HG03432 (cell line): ENCODE data around the gene KLHDC9.

Experiments used
- ATAC-seq: cut with Tn5 transposase; IDR thresholded peaks from one replicate; pipeline ENCODE4 v1.9.1; 2021; ENCODE audit warnings: mild to moderate bottlenecking, moderate library complexity; ENCODE audit not compliant: unreplicated experiment

KLHDC9 gene

DNA sequence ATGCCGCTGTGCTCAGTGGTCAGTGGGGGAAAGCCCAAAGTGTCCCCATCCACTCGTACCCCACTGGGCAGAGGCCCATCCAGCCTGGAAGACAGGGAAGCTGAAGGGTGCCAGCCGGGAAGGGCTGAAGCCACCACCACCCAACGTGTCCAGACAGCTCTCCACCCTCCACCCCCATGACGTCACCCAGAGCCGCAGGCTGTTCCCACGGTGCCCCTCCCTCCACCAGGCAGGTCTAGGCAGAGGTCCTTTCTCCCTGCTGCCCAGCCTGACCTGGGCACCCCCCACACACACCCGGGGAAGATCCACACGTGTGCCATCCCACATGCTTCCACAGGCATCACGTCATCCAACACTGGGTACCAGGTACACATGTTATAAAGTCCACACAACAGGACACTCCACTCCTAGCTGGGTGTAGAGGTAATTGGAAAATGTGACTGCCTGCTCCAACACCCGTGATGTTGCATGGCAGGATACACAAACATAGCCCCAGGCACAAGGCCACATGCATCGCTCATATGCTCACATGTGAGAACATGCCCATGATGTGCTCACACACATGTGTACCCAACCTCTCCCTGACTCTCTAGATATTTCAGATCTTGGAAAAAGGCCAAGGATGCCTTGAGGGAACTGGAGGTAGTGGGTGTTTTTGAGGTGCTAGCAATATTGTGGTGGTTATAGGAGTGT, 23.3 kb upstream of the KLHDC9 start:
- no peak for ATAC-seq

DNA sequence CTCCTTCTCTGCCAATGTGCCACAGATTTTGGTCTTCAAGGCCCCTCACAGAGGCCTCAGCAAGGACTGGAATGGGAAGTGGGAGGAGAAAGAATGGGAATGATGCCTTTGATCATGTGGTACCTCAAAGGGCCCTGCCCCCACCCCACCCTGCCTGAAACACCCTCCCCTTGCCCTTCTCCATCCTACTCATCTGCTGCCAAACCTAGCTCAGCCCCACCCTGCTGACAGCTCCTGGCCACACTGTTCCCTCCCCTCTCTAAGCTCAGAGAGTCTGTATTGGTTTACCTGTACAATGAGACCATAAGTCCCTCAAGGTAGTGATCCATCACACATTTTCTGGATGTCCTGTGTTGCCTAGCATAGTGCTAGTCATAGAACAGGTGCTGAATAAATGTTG, 21.8 kb upstream of the KLHDC9 start:
- ATAC-seq: no peak

DNA sequence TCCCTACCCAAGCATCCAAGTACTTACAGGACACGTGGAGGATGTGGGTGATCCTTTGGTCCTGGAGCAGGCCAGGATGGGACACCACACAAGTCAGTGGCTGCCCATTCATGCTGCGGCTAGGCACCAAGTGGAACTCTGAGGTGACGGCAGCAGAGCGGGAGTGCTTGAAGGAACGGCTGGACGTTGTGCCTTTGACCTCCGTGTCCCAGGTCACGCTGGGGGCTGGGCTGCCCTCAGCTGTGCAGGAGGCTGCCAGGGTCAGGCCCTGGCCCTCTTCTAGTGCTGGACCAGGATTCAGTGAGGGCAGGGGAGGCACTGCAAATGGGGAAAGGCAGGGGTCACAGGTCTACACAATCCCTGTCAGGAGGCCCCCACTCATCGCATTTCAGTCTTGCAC, 20.7 kb upstream of the KLHDC9 start:
- ATAC-seq: no peak

DNA sequence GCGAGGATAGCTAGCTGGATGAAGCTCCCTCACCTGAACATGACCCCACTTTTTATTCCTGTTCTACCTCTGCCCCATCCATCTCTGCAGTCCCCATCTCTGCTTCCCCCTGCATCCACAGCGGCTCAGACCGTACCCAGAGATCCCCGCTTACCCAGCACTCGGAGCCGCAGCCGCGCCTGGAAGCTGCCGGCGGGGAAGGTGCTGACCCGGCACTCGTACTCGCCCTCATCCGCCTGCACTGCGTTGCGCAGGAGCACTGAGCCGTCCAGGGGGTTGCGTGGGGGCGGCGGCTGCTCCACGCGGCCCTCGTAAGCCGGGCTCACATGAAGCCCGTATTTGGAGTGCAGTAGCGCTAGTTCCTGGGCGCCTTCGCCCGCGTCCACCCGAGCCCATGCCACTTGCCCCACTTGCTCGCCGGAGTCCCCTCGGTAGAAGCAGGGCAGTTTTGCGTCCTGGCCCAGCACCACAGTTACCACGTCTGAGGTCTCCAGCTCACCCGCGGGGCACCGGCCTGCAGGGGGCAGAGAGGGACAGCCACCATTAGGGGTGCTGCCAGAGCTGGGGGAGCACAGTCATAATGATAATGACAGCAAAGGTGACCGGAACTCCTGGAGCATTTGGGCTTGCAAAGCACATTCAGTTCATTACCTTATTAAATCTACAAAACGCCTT, 18.6 kb upstream of the KLHDC9 start:
- ATAC-seq: no peak

DNA sequence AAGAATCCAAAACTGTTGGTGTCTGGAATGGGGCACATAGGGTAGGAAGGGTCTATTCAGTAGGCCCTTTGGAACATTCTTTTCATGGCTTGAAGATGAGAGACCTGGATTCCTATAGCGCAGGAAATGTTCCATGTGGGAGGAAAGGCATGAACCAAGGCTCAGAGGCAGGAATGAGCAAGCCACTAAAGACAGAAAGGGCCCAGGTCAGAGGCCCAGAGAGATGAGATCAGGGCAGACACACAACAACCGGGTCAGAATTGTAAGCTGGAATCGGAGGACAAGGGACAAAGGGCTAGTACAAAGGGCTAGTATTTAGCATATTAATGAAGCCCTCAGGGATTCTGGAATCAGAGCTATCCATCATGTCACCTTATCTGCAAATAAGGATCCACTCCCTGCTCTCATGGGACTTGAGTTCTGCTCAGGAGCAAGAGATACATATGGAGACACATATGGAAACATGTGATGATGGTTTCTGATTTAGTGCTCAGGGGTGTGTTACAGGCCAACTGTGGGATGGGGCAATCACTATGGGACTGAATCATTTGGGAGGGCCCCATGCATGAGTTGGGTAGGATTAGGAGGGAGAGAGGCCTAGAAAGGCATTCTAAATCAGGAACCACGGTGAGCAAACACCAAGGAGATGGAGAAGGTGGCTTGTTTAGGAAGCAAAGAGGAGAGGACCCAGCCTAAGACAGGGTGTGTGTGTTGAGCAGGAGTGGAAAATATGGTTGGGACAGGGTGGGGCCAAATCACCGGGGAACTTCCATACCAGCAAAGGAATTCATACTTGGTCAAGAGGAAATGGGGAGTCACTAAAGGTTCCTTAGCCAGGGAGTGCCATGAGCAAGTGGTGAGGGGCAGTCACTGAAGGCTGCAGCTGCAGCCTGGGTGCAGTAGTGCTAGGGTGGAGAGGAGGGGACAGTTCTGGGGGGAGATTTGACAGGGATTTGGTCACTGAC, 17.4 kb upstream of the KLHDC9 start:
- ATAC-seq: no peak

DNA sequence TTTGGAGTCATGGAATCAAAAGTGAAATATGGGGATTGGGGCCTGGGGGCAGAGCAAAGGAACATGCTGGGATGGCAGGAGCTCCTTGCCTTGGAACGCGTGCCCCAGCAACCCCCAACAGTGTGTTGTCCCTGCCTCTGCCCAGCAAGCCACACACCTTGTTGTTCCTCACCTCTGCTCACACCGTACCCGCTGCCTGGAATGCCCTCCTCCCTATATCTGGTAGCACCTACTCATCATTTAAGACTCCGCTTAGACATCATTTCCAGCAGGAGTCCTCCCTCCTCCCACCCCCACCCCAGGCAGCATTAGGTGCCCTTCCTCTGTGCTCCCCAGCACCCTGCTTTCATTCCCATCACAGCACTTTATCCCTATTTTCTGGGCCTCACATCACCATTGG, 16.6 kb upstream of the KLHDC9 start:
- ATAC-seq: no peak

DNA sequence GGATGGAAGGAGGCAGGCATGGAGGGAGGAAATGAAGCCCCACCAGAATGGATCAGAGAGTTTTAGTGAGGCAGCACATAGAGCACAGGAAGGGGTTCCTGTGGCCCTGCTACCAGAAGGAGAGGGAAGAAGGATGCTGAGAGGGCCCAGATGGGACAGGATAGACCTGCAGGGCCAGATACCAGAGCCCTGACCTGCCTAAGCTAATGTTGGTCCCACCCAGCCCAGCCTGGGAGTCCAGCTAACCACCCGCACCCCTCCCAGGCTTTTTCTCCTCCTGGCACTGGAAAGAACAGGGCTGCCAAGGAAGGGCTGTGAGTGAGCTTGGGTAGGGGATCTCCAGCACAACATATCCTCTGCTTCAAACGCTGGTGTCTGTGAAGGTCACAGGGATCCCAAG, 15.7 kb upstream of the KLHDC9 start:
- no peak for ATAC-seq

DNA sequence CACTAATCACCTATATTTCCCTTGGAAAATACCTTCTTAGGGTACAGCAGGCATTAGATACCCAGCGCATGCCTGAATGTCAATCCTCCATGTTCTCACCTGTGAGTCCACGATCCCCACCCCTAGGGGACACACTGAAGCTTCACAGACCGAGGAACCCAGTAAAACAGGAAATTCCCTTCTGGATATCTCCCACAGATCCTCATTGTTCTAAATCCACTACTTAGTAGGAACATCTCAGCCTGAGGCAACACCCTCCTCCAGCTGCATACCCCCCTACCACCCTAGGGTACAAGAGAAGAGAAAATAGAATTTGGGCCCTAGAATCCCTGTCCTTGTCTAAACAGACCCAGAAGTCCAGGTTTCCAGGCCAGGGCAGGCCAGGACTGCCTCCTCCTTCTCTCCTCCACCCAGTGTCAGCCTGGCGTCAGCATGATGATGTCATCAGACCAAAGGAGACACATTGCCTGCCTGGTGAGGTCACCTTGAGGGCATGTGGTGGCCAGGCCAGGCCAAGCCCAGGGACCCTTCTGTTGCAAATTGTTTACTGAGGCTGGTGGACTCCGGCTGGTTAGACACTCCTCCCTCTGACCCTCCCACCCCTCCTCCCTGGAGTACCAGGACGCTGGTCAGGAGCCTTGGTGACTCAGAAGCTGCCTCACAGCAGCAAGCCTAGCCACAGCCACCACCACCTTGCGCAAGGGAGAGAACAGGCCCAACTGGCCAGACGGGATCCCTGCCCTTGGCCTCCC, 15.0 kb upstream of the KLHDC9 start:
- ATAC-seq: no peak

DNA sequence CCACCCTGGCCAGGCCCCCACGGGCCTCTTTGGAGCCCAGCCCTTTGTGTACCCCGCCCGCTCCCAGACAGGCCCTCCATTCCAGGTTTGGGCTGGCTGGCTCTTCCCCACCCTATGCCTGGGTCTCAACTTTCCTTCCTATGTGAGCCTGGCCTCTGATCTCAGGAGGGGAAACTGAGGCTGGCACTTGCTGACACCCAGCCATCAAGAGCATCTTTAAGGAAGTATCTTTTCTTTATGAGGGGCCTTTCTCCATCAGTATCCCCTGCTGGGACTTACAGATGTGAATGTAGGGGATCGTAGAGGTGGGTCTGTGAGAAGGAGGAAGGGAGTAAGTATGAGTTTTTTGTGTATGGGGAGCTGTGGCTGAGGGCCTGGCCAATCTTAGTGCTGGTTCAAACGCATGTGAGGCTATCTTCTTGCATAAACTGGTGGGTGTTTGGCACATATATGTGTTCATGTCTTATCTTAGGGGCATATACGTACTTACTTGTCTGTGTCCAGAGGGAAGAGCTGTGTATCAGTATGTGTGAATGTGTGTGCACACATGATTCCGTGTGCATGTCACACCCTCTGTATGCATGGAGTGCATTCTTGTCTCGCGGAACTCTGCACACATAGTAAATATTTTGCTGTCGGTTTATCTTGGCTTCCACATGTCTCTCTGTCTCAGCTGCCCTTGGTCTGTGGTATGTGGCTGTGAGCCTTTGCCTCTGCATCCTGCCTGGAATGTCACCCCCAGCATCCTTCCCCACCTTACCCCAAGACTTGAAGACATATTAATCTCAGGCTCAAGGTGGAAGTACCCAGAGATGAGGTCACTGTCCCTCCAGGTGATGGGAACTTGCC, 14.2 kb upstream of the KLHDC9 start:
- no peak for ATAC-seq

DNA sequence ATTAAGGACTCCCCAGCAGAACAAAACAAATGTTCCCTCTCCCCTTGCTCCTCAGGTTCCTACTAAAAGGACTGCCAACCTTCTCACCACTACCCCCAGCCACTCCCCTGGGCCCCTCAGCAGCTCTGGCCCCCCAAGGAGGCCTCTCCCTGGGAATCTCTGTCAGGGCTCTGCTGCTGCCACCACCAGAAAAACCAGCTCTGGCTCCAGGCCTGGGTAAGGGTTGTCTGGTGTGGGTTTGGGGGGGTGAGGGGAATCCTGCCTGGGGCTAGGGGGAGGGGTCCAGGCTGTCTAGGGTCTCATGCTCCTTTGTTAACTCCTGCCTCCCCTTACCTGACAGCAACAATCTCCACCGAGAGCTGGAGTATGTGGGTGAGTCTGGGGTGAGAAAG, 13.6 kb upstream of the KLHDC9 start:
- no peak for ATAC-seq

DNA sequence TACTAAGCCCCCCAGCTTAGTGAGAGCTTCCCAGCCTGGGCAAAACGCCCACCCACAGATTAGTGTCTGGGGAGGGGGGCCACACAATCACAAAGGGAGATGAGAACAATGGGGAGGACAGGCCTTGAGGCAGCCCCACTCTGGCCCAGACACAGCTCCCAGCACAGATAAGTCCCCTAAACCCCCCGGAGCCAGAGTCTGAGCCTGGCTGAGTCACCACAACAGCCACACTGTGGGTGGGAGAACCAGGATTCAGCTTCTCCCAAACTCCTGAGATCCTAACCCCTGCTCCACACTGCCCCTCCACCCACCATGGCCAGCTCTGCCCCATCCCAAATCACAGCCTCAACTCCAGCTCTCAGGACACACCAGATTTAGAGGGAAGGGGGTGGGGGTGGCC, 13.0 kb upstream of the KLHDC9 start:
- no peak for ATAC-seq

DNA sequence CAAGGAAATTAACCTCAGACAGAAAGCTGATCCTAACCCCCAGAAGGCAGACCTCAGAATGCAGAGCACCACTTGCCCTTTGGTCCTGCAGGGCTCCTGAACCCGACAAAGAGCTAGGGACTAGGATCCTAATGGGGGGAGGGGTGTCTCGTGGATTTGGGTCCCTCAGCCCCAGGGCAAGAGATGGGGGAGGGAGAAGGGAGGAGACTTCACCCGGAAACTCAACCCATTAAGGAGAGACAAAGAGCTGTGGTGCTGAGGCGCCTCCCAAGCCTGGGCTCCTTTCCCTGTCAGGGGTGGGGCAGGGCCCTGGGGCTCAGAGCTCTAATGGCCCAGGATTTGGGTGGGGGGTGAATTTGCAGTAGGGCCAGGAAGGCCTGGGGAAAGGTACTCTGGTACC, 11.7 kb upstream of the KLHDC9 start:
- ATAC-seq: no peak

DNA sequence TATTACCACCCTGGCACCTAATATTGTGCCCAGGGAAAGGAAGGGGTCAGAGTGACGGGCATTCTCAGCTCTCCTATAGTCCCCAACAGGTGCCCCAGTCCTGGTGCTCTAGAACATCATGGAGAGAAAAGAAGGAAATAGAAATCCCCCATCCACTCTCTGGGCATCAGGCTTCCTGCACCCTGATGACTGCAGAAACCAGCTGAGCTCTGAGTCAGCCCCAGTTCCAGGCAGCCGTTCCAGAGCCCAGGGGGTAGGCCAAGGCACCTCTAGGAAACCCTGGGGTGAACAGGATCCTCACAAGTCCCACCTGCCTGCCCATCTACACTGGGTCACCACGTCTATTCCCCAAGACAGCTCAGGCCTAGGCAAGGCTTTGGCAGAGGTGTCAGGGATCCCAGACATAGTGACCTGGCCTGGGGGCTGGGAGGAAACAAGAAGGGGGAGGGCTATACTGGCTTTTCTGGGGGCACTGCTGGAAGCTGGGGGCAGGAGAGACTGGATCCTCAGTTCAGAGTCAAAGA, 9.5 kb upstream of the KLHDC9 start:
- ATAC-seq: no peak

DNA sequence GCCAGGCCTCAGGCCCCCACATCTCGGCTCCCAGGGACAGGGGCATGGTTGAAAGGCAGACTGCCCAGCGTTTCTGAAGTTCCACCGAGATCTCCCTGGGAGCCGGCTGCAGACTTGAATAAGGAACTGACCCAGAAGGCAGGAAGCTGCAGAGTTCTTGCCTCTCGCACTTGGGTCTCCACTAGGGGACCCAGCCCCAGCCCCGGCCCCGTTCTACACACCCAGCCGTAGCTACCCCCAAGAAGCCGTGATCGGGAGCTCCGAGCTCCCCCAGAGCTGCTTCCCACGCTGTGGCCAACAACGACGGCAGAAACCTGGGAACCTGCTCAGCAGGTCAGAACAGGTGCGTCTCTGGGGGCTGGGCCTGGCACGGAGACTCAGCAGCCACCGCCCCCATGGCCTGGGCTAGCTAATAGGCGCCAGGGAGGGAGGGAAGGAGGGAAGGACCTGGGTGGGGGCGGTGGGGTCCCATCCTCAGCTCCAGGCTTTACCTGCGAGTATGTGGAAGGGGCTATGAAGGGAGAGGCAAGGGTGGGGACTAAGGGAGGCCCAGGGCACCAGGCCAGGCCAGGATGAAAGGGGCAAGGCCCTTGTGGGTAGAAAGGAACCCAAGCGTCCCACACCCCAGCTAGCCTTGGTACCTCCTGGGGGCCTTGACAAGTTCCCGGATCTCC, 8.8 kb upstream of the KLHDC9 start, which contains the start of gene NECTIN4:
Gene NECTIN4 (minus strand): TSS at position 308 of the 674 bp plus-strand sequence. CDS start 262 bp downstream, at position 46.
- ATAC-seq: no peak

DNA sequence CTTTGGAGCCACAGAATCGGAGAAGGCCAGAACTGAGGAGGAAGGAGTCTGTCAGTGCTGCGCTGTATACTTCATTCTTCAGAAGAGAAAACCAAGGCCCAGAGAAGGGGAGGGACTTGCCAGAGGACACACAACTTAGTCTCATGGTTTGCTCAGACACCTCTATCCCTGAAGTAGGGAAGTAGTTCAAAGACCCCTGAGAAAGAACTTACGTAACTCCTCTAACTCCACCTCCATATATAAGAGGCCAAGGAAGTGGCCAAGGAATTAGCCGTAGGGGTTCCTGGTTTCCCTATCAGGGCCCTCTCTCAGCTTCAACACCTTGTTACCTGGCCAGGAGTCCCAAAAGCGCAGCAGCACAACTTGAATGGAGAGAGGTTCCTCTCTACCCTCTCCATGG, 8.2 kb upstream of the KLHDC9 start:
- ATAC-seq: no peak

DNA sequence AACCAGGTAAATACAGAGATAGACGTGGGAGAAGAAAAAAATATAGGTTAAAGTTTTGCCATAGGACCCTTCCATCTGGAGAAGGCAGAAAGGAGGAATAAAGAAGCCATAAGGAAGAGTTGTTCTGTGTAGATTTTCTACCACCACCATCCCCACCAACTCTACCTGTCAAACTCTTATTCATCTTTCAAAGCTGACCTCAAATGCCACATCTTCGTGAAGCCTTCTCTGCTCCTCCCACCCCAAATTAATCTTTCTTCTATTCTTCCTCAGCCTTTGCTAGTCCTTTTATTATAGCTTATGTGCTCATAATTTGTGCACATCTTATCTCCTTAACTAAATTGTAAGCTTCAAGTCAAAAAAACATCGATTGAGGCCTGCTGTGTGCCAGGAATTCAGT, 7.5 kb upstream of the KLHDC9 start:
- no peak for ATAC-seq

DNA sequence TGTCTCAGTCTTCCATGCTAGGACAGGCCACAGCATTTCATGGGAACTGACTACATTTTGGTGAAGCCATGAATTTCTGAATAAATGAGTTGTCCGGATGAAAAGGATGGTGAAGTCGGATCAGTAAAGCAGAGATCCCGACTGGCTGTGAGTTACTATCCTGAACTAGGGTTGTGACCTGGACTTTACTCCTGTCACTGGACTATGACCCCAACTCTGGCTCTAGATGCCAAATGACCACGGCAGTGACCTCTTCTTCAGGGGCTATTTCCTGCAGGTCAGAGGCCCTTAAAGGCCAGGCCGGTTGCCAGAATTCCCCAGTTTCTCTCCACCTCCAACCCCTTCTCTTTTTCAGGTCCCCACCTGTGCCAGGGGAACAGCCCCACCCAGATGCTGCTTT, 7.1 kb upstream of the KLHDC9 start:
- no peak for ATAC-seq

DNA sequence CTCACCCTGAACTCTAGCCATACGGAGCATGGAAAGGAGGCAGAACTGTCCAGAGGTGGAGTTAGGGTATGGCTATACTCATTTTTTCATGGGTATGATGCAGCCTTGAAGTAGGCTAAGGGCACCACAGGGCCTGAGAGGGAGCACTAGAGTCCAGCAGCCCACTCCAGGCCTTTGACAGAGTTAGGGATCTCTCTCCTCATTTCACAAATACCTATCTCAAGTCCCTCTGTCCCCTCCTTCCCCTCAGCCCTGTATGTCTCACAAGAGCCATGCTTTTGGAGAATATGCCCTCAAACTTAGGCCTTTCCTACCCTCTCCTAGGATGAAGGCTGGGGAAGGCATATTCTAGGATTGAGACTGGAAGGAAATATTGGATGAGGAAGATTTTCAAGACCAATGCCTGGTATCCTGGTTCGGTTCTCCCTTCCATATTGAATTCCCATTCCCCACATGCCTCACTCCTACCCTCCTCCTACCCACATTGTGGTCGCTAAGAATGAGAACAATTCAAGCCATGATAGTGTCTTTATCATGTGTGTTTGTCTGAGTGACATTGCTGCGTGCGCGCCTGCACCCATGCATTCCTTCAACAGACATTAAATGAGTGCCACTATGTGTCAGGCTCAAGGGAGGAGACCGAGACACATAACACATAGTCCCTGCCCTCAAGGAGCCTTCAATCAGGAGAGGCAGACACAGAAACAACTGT, 6.2 kb upstream of the KLHDC9 start:
- ATAC-seq: no peak

DNA sequence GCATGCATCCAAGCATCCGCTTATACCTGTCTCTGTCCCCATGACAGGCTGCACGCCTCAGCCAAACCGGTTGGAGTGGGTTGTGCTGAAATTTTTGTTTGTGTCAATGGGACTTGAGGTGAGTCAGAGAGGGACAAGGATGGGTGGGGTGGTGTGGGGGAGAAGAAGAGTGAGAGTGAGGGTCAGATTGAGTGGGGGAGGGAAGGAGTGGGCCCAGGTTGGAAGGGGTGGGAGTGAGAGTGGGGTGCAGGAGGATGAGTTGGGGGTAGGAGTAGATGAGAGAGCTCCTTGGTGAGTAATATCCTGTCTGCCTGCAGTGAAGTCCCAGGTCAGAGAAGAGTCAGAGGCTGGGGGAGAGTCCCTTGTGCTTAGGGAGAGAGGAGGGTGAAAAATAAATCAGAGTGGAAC, 5.5 kb upstream of the KLHDC9 start:
- peak; percentile 41 for ATAC-seq
